Thyroid gland (tissue), 4 donors: ENCODE data around the gene DOCK2. TPM values are rescaled to one million over a fixed set of nuclear protein-coding genes. Genes with fewer than 3 reads are reported as not detected.

Experiments
- DNase-seq, 2 donors: peaks; one replicate each; pipeline ENCODE4 v3.0.0-alpha.2; 2019
- H3K27ac ChIP-seq, 3 donors: fragments of 200-600 bp; sonication (generic); 1 replicate in 2 of 3; 2 replicates in 1 of 3; pipeline ENCODE4 v1.5.1; 2016 to 2019; ENCODE audit warnings: mild to moderate bottlenecking in 1 of 3, moderate library complexity in 1 of 3
- H3K27me3 ChIP-seq: fragments of 200-600 bp; sonication (generic); one replicate; pipeline ENCODE4 v1.5.1; 2019
- H3K36me3 ChIP-seq, 2 donors: fragments of 200-600 bp; sonication (generic); one replicate each; pipeline ENCODE4 v1.5.1; 2016 to 2019
- H3K4me1 ChIP-seq, 2 donors: fragments of 200-600 bp; sonication (generic); one replicate each; pipeline ENCODE4 v1.5.1; 2017 to 2019
- H3K4me3 ChIP-seq, 3 donors: fragments of 200-600 bp; sonication (generic); replicated peaks in 1 of 3; 1 replicate in 2 of 3; 2 replicates in 1 of 3; pipeline ENCODE4 v1.5.1; 2016; ENCODE audit warnings: mild to moderate bottlenecking in 1 of 3
- H3K9me3 ChIP-seq: fragments of 200-600 bp; sonication (generic); one replicate; pipeline ENCODE4 v1.5.1; 2017
- CTCF ChIP-seq, 6 experiments: fragments of 200-600 bp in 3 of 6; fragments of 450-650 bp in 3 of 6; sonication (generic) in 3 of 6; IDR thresholded peaks; one replicate each; pipeline ENCODE4 v1.5.1; 2016 to 2019; ENCODE audit warnings: antibody characterized with exemption in 6 of 6, mild to moderate bottlenecking in 2 of 6, inconsistent platforms in 1 of 6, moderate library complexity in 1 of 6
- POLR2A ChIP-seq, 2 donors: fragments of 450-650 bp; IDR thresholded peaks; one replicate each; pipeline ENCODE4 v1.6.1; 2017; ENCODE audit warnings: antibody characterized with exemption in 2 of 2, mild to moderate bottlenecking in 2 of 2, moderate library complexity in 1 of 2
- WGBS, 2 donors: methylation state at CpG; one replicate each; pipeline ENCODE4 v1.1.5; 2017; 5-methylcytosine and 5-hydroxymethylcytosine counted together
- intact Hi-C: fragments of 100-400 bp; cut with DNase I; formaldehyde crosslinking; loops from one replicate; pipeline ENCODE4 v1.15.1; 2023
- total RNA-seq, 4 donors: library from RNA; depleted of rRNA; stranded (reverse); fragments of >200 nt; gene quantifications; one replicate each; pipeline ENCODE4 v1.2.3, GENCODE V29; 2016

Gene DOCK2
- total RNA-seq, 4 donors from 2014 or later: 4.3 to 14.1 (median 8.6) TPM

- Histone ChIP-seq H3K4me1 (no peaks in the 10 kb centered on the region), H3K27ac (no peak overlapping the region), H3K27me3 (no peaks in the 10 kb centered on the region), H3K4me3 (no peak overlapping the region), H3K36me3 (no peaks in the 10 kb centered on the region), H3K9me3 (no peaks in the 10 kb centered on the region)
- no peak for TF ChIP-seq POLR2A (IDR thresholded peaks at IDR 0.05)
- TF ChIP-seq CTCF (IDR thresholded peaks at IDR 0.05): no peak
- DNase-seq: no peak
- WGBS, 2 donors: 80 to 81% methylated on average over 3 of the region's 3 CpGs
- intact Hi-C loops: no loop called here
Observed at GRCh38 chr5:169848271-169848670, 211.2 kb downstream of the DOCK2 start.

GRCh38 chr5:169848792-169849191 lies 211.7 kb downstream of the DOCK2 start:
- intact Hi-C loops: no loop called here
- TF ChIP-seq POLR2A (IDR thresholded peaks at IDR 0.05) (no peak), CTCF (IDR thresholded peaks at IDR 0.05) (no peak)
- Histone ChIP-seq H3K9me3 (no peaks in the 10 kb centered on the region), H3K27ac (no peak overlapping the region), H3K27me3 (no peaks in the 10 kb centered on the region), H3K36me3 (no peaks in the 10 kb centered on the region), H3K4me1 (no peaks in the 10 kb centered on the region), H3K4me3 (no peak overlapping the region)
- no peak for DNase-seq
- 68 to 81% methylated on average over 2 of the region's 2 CpGs for WGBS, 2 donors

- H3K9me3 ChIP-seq: no peaks in the 10 kb centered on the region
- H3K4me3 ChIP-seq: no peak overlapping the region
- TF ChIP-seq CTCF (IDR thresholded peaks at IDR 0.05) (no peak), POLR2A (IDR thresholded peaks at IDR 0.05) (no peak)
- H3K4me1 ChIP-seq: no peaks in the 10 kb centered on the region
- intact Hi-C loops: no loop called here
- H3K27me3 ChIP-seq: no peaks in the 10 kb centered on the region
- WGBS, 2 donors: 96 to 98% methylated on average over 2 of the region's 2 CpGs
- DNase-seq: no peak
- H3K36me3 ChIP-seq: no peaks in the 10 kb centered on the region
- H3K27ac ChIP-seq: no peak overlapping the region
Observed at GRCh38 chr5:169850409-169850808, 213.3 kb downstream of the DOCK2 start.

GRCh38 chr5:169851321-169851850 lies 214.3 kb downstream of the DOCK2 start:
- TF ChIP-seq POLR2A (IDR thresholded peaks at IDR 0.05) (no peak), CTCF (IDR thresholded peaks at IDR 0.05) (no peak)
- WGBS, 2 donors: 91 to 94% methylated on average over 1 of the region's 1 CpG
- no peak overlapping the region for H3K27ac ChIP-seq

GRCh38 chr5:169856571-169856970 lies 219.5 kb downstream of the DOCK2 start:
- no peak for DNase-seq
- intact Hi-C loops: no loop called here
- no peak overlapping the region for H3K4me3 ChIP-seq
- no peak overlapping the region for H3K27ac ChIP-seq
- H3K27me3 ChIP-seq: no peaks in the 10 kb centered on the region
- 78 to 85% methylated on average over 2 of the region's 2 CpGs for whole genome bisulfite sequencing, 2 donors
- TF ChIP-seq CTCF (IDR thresholded peaks at IDR 0.05): no peak
- no peak for TF ChIP-seq POLR2A (IDR thresholded peaks at IDR 0.05)
- peaks cover 0 to 9% of the 10 kb centered on the region in 2 donors for H3K4me1 ChIP-seq
- H3K36me3 ChIP-seq: no peaks in the 10 kb centered on the region
- no peaks in the 10 kb centered on the region for H3K9me3 ChIP-seq

More at GRCh38 chr5:169851321-169851850, 214.3 kb downstream of the DOCK2 start:
- H3K27me3 ChIP-seq: no peaks in the 10 kb centered on the region
- H3K9me3 ChIP-seq: no peaks in the 10 kb centered on the region
- intact Hi-C loops: no loop called here
- DNase-seq: no peak
- no peaks in the 10 kb centered on the region for H3K4me1 ChIP-seq
- no peaks in the 10 kb centered on the region for H3K36me3 ChIP-seq
- no peak overlapping the region for H3K4me3 ChIP-seq
